PC-9 (cell line): ENCODE data around the gene EPS15. TPM values are rescaled to one million over a fixed set of nuclear protein-coding genes. Genes with fewer than 3 reads are reported as not detected.
"Not testable (repeated sequence)": the region's sequence is repeated elsewhere in the genome, so short reads cannot be mapped to it uniquely, and the experiment has no call there.

ENCODE experiments used
- BruUV-seq: library from RNA; stranded (reverse); fragments of 400-500 nt; replicated peaks from 2 replicates; lab custom pipeline; 2021; lab: Mats Ljungman, UMichigan
- CTCF ChIA-PET: fragments of 300-600 bp; sonication (Branson Sonifier 250); formaldehyde crosslinking; loops from one replicate; lab custom pipeline; 2022; ENCODE audit warnings: antibody characterized with exemption; lab: Charles Lee
- POLR2A ChIA-PET: fragments of 300-600 bp; sonication (Branson Sonifier 250); formaldehyde crosslinking; loops from one replicate; lab custom pipeline; 2022; ENCODE audit warnings: antibody characterized with exemption; ENCODE audit not compliant: unreplicated experiment; lab: Charles Lee
- DNase-seq, 2 experiments: peaks; one replicate each; pipeline versions ENCODE4 v3.0.0 to v3.0.0-alpha.2; 2015 to 2022; ENCODE audit warnings: mixed read lengths in 1 of 2
- H2AFZ ChIP-seq: fragments of 200-600 bp; sonication (generic); 2 replicates; pipeline ENCODE4 v1.8.1; 2017; ENCODE audit warnings: antibody characterized with exemption
- H3F3A ChIP-seq: fragments of 200-600 bp; sonication (generic); 2 replicates; pipeline ENCODE4 v1.8.1; 2017; ENCODE audit warnings: antibody characterized with exemption, mild to moderate bottlenecking, low read depth; ENCODE audit not compliant: insufficient read depth
- H3K27ac ChIP-seq: fragments of 200-600 bp; sonication (generic); 2 replicates; pipeline ENCODE4 v1.6.1; 2016; ENCODE audit warnings: mixed run types
- H3K27me3 ChIP-seq: fragments of 200-600 bp; sonication (generic); 2 replicates; pipeline ENCODE4 v1.6.1; 2016; ENCODE audit warnings: low read depth, mixed run types; ENCODE audit not compliant: insufficient read depth
- H3K36me3 ChIP-seq: fragments of 200-600 bp; sonication (generic); 2 replicates; pipeline ENCODE4 v1.6.1; 2016; ENCODE audit warnings: low read depth, mixed run types
- H3K4me1 ChIP-seq: fragments of 200-600 bp; sonication (generic); replicated peaks from 2 replicates; pipeline ENCODE4 v1.6.1; 2016; ENCODE audit warnings: mixed run types; ENCODE audit not compliant: insufficient read depth
- H3K4me2 ChIP-seq: fragments of 200-600 bp; sonication (generic); 2 replicates; pipeline ENCODE4 v1.6.1; 2017; ENCODE audit warnings: mixed run types
- H3K4me3 ChIP-seq: fragments of 200-600 bp; sonication (generic); 2 replicates; pipeline ENCODE4 v1.6.1; 2016; ENCODE audit warnings: mixed run types
- H3K79me2 ChIP-seq: fragments of 200-600 bp; sonication (generic); 2 replicates; pipeline ENCODE4 v1.6.1; 2017; ENCODE audit warnings: low read depth, mixed run types
- H3K9me2 ChIP-seq: fragments of 200-600 bp; sonication (generic); 2 replicates; pipeline ENCODE4 v1.8.1; 2017; ENCODE audit warnings: mild to moderate bottlenecking; ENCODE audit not compliant: insufficient read depth
- H3K9me3 ChIP-seq: fragments of 200-600 bp; sonication (generic); 2 replicates; pipeline ENCODE4 v1.8.1; 2016; ENCODE audit warnings: low read depth; ENCODE audit not compliant: insufficient read depth
- H4K20me1 ChIP-seq: fragments of 200-600 bp; sonication (generic); 2 replicates; pipeline ENCODE4 v1.8.1; 2017; ENCODE audit not compliant: insufficient read depth
- CTCF ChIP-seq: fragments of 200-600 bp; sonication (generic); conservative IDR thresholded peaks from 2 replicates; pipeline ENCODE4 v1.6.1; 2017; ENCODE audit warnings: mixed run types, antibody characterized with exemption, mild to moderate bottlenecking, moderate library complexity
- EZH2 ChIP-seq: fragments of 200-600 bp; sonication (generic); IDR thresholded peaks from 2 replicates; pipeline ENCODE4 v1.8.0; 2017; ENCODE audit warnings: antibody characterized with exemption, low read depth
- intact Hi-C: fragments of 100-400 bp; cut with micrococcal nuclease; formaldehyde crosslinking; loops from one replicate; pipeline ENCODE4 v1.10.0; 2022; ENCODE audit not compliant: unreplicated experiment
- total RNA-seq: library from RNA; stranded (reverse); gene quantifications from 2 replicates; pipeline ENCODE4 v1.2.3, GENCODE V29; 2021

The EPS15 gene
- total RNA-seq, 1 experiment from 2014 or later = 60.1 TPM

GRCh38 chr1:51325391-51325790 lies 193.7 kb downstream of the EPS15 start:
- BruUV-seq = no TSS peak
- no peak for DNase-seq
- no peak overlapping the region for H3K27ac ChIP-seq
- H2AFZ ChIP-seq = no peak overlapping the region
- H3K4me1 ChIP-seq = peaks cover 5% of the 10 kb centered on the region
- POLR2A ChIA-PET = no interaction called here
- peaks cover 10% of the 10 kb centered on the region; the same call in 1 of the 2 replicates for H3F3A ChIP-seq
- H3K27me3 ChIP-seq = no peaks in the 10 kb centered on the region
- TF ChIP-seq EZH2 (no peak), CTCF (no peak)
- CTCF ChIA-PET = no interaction called here
- no peaks in the 10 kb centered on the region for H3K79me2 ChIP-seq
- H3K9me2 ChIP-seq = no peaks in the 10 kb centered on the region
- H4K20me1 ChIP-seq = no peaks in the 10 kb centered on the region
- H3K4me3 ChIP-seq = no peak overlapping the region
- H3K9me3 ChIP-seq = no peaks in the 10 kb centered on the region
- no peak overlapping the region for H3K4me2 ChIP-seq
- intact Hi-C loops = no loop called here
- H3K36me3 ChIP-seq = no peaks in the 10 kb centered on the region

GRCh38 chr1:51325011-51325385 lies 194.1 kb downstream of the EPS15 start:
- H3K4me2 ChIP-seq, intact Hi-C loops, BruUV-seq: not testable (repeated sequence)

GRCh38 chr1:51324251-51325010 lies 194.6 kb downstream of the EPS15 start:
- Histone ChIP-seq H3K79me2 (no peaks in the 10 kb centered on the region), H2AFZ (no peak overlapping the region), H3K4me1 (no peaks in the 10 kb centered on the region), H4K20me1 (no peaks in the 10 kb centered on the region), H3K9me2 (no peaks in the 10 kb centered on the region), H3K27ac (no peak overlapping the region), H3K9me3 (no peaks in the 10 kb centered on the region), H3K4me2 (no peak overlapping the region), H3K27me3 (no peaks in the 10 kb centered on the region), H3K36me3 (no peaks in the 10 kb centered on the region), H3F3A (peaks cover 5% of the 10 kb centered on the region; the same call in 1 of the 2 replicates), H3K4me3 (no peak overlapping the region)
- no TSS peak for BruUV-seq
- TF ChIP-seq CTCF = no peak
- no peak for TF ChIP-seq EZH2
- intact Hi-C loops = no loop called here
- CTCF ChIA-PET = no interaction called here
- POLR2A ChIA-PET = no interaction called here
- DNase-seq = no peak

More at GRCh38 chr1:51325011-51325385, 194.1 kb downstream of the EPS15 start:
- H3K9me2 ChIP-seq, H3K79me2 ChIP-seq, H3K36me3 ChIP-seq, H3F3A ChIP-seq, H3K4me3 ChIP-seq, POLR2A ChIA-PET, DNase-seq, H3K27ac ChIP-seq, H2AFZ ChIP-seq, H3K27me3 ChIP-seq, H4K20me1 ChIP-seq, H3K4me1 ChIP-seq, CTCF ChIA-PET, H3K9me3 ChIP-seq: not testable (repeated sequence)

GRCh38 chr1:51323778-51324177 lies 195.3 kb downstream of the EPS15 start:
- CTCF ChIA-PET = no interaction called here
- TF ChIP-seq EZH2 = no peak
- no peak for TF ChIP-seq CTCF
- DNase-seq = no peak

More at GRCh38 chr1:51323778-51324177, 195.3 kb downstream of the EPS15 start:
- H3K4me1 ChIP-seq = no peaks in the 10 kb centered on the region
- BruUV-seq = no TSS peak
- H3K4me3 ChIP-seq = no peak overlapping the region
- no peak overlapping the region for H3K4me2 ChIP-seq
- no peaks in the 10 kb centered on the region for H3K9me2 ChIP-seq
- H3F3A ChIP-seq = no peaks in the 10 kb centered on the region; the same call in 1 of the 2 replicates
- no peaks in the 10 kb centered on the region for H3K79me2 ChIP-seq
- no peaks in the 10 kb centered on the region for H3K9me3 ChIP-seq
- H3K27me3 ChIP-seq = no peaks in the 10 kb centered on the region
- intact Hi-C loops = no loop called here
- H3K36me3 ChIP-seq = no peaks in the 10 kb centered on the region
- POLR2A ChIA-PET = no interaction called here
- H4K20me1 ChIP-seq = no peaks in the 10 kb centered on the region
- H2AFZ ChIP-seq = no peak overlapping the region
- H3K27ac ChIP-seq = no peak overlapping the region
